Measurements from ENCODE around the gene SPOCK2. TPM values are rescaled to one million over a fixed set of nuclear protein-coding genes. Genes with fewer than 3 reads are reported as not detected.

Gene SPOCK2
- total and polyA plus RNA-seq, 2 donors (not counting 3 experiments of a cell fraction or from before 2014, with no cell fraction given): 0.40 to 1.1 TPM

DNA sequence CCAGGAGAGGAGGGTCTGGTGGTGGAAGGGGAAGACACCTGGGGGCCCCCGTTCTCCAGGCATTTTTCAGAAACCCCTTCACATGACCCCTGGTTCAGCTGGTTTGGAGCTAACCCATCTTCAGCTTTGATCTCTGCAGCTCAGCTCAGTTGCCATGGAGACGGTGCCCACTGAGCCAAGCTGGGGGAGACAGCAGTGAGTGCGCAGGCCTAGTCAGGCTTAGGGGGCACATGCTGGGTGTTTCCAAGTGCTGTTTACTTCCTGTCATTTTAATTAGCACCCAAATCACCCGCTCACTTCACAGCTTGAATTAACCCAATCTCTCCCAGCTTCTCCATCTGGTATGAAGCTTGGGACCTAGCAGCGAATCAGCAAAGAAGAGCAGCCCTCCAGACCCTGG lies 9.0 kb downstream of the SPOCK2 start:
- H2AFZ ChIP-seq (ENCODE audit: low read depth, low read length): no peak overlapping the region
- DNase-seq (ENCODE audit: low read depth, low spot score): no peak
- no peak overlapping the region for H3K4me3 ChIP-seq (replicated peaks in 1 of 3; ENCODE audit: insufficient read depth in 1 of 3, low read depth in 1 of 3, low read length in 3 of 3)
- no peak overlapping the region for H3K27ac ChIP-seq (ENCODE audit: insufficient read depth, low read depth, low read length)
- POLR2A ChIA-PET: interaction anchor here (0.6 kb wide), 1 partner anchor 1909 kb away, joined by 5 read pairs; the partner anchor contains the start of gene SAR1A
- no peak for FAIRE-seq
- no peaks in the 10 kb centered on the region for H3K36me3 ChIP-seq (ENCODE audit: control insufficient read depth in 2 of 2, extremely low read depth in 1 of 2, insufficient read depth in 2 of 2, low read length in 2 of 2)
- intact Hi-C loops (cut with micrococcal nuclease): no loop called here
- H3K4me2 ChIP-seq (ENCODE audit: insufficient read depth, low read length): no peak overlapping the region
- no peaks in the 10 kb centered on the region for H3K27me3 ChIP-seq (ENCODE audit: control insufficient read depth in 2 of 2, insufficient read depth in 2 of 2, low read length in 2 of 2)
- no peaks in the 10 kb centered on the region for H3K9me3 ChIP-seq (replicated peaks; ENCODE audit: control insufficient read depth, insufficient read depth, low read length)
- H3K4me1 ChIP-seq (ENCODE audit: control insufficient read depth, extremely low read depth, insufficient read depth, low read length): no peaks in the 10 kb centered on the region
- dilution Hi-C loops (cut with MboI; ENCODE audit: extremely low pct_ligation_motif_present, low sequenced_read_pairs): no loop called here
- no peak for TF ChIP-seq MAX (IDR thresholded peaks at IDR 0.05; ENCODE audit: insufficient read depth, insufficient read length)
- TF ChIP-seq CTCF (IDR thresholded peaks at IDR 0.05; ENCODE audit: extremely low read depth in 1 of 2, insufficient read depth in 1 of 2, low read depth in 1 of 2, low read length in 2 of 2): no peak
- TF ChIP-seq MYC (IDR thresholded peaks at IDR 0.05; ENCODE audit: low read depth, low read length): no peak
- no peak for TF ChIP-seq FOS (IDR thresholded peaks at IDR 0.05; ENCODE audit: borderline replicate concordance, insufficient read depth, low read length)
- TF ChIP-seq EZH2 (IDR thresholded peaks at IDR 0.05; ENCODE audit: borderline replicate concordance, low read depth, low read length, severe bottlenecking): no peak
- no peak for TF ChIP-seq POLR2AphosphoS5 (IDR thresholded peaks at IDR 0.05; ENCODE audit: insufficient read depth, low read depth, low read length)
- no peak for TF ChIP-seq JUN (IDR thresholded peaks at IDR 0.05; ENCODE audit: borderline replicate concordance, insufficient read depth, insufficient read length, low read depth)
- TF ChIP-seq POLR2A (IDR thresholded peaks at IDR 0.05; ENCODE audit: low read depth, low read length): no peak
- no peak for TF ChIP-seq GATA2 (IDR thresholded peaks at IDR 0.05; ENCODE audit: insufficient read depth, insufficient read length, low read depth, low read length)
- no peak overlapping the region for H3K9ac ChIP-seq (replicated peaks; ENCODE audit: extremely low read depth, insufficient read depth, low read length)
- no peaks in the 10 kb centered on the region for H3K79me2 ChIP-seq (ENCODE audit: control insufficient read depth, insufficient read depth, low read length)
- CTCF ChIA-PET: interaction anchor here (1.2 to 2.7 kb wide), 3 partner anchors 10 to 31 kb away, joined by 3 to 13 read pairs (median 5); no protein-coding TSS in a partner anchor
- no TSS peak for BruUV-seq (replicated peaks)
- no peaks in the 10 kb centered on the region for H3K9me1 ChIP-seq (replicated peaks; ENCODE audit: control insufficient read depth, extremely low read depth, insufficient read depth, low read length)
- no peaks in the 10 kb centered on the region for H4K20me1 ChIP-seq (replicated peaks; ENCODE audit: control insufficient read depth, extremely low read depth, insufficient read depth, low read length)
